Liver (tissue), 9 donors: Measurements from ENCODE around the gene LILRB2. TPM values are rescaled to one million over a fixed set of nuclear protein-coding genes. Genes with fewer than 3 reads are reported as not detected.
"Not testable (repeated sequence)": the region's sequence is repeated elsewhere in the genome, so short reads cannot be mapped to it uniquely, and the experiment has no call there.

ENCODE experiments used
- DNase-seq: peaks from one replicate; pipeline ENCODE4 v3.0.0-alpha.2; 2017; ENCODE audit warnings: low spot score
- H3K27ac ChIP-seq, 2 donors: one replicate each; pipeline ENCODE4 v1.7.0; 2013; ENCODE audit warnings: inconsistent platforms in 2 of 2, low read length in 2 of 2, control low read depth in 1 of 2, low read depth in 1 of 2, mild to moderate bottlenecking in 1 of 2
- H3K27me3 ChIP-seq, 4 donors: one replicate each; pipeline versions ENCODE4 v1.6.1 to v1.7.0; 2013; ENCODE audit warnings: low read length in 3 of 4, inconsistent platforms in 1 of 4, mild to moderate bottlenecking in 1 of 4, moderate library complexity in 1 of 4; ENCODE audit not compliant: control insufficient read depth in 4 of 4, insufficient read depth in 4 of 4
- H3K36me3 ChIP-seq, 4 donors: one replicate each; pipeline versions ENCODE4 v1.6.1 to v1.7.0; 2013; ENCODE audit warnings: low read length in 3 of 4, mild to moderate bottlenecking in 3 of 4, low read depth in 1 of 4, moderate library complexity in 1 of 4; ENCODE audit not compliant: control insufficient read depth in 4 of 4, insufficient read depth in 3 of 4
- H3K4me1 ChIP-seq, 4 donors: one replicate each; pipeline versions ENCODE4 v1.6.1 to v1.7.0; 2013; ENCODE audit warnings: low read length in 3 of 4, mild to moderate bottlenecking in 3 of 4, moderate library complexity in 1 of 4; ENCODE audit not compliant: control insufficient read depth in 4 of 4, insufficient read depth in 4 of 4
- H3K4me3 ChIP-seq, 3 donors: one replicate each; pipeline versions ENCODE4 v1.6.1 to v1.7.0; 2013; ENCODE audit warnings: low read length in 3 of 3, control low read depth in 1 of 3, low read depth in 1 of 3, mild to moderate bottlenecking in 1 of 3
- H3K9ac ChIP-seq, 2 donors: one replicate each; pipeline ENCODE4 v1.7.0; 2013; ENCODE audit warnings: low read length in 2 of 2, mild to moderate bottlenecking in 2 of 2, moderate library complexity in 2 of 2, control low read depth in 1 of 2, low read depth in 1 of 2
- H3K9me3 ChIP-seq, 4 donors: one replicate each; pipeline versions ENCODE4 v1.6.1 to v1.7.0; 2013; ENCODE audit warnings: low read length in 3 of 4; ENCODE audit not compliant: control insufficient read depth in 4 of 4
- EGR1 ChIP-seq, 2 donors: IDR thresholded peaks; 2 replicates each; pipeline ENCODE4 v1.6.1; 2016 to 2018; ENCODE audit warnings: antibody characterized with exemption in 2 of 2, low read depth in 2 of 2
- FOXA1 ChIP-seq: IDR thresholded peaks from 2 replicates; pipeline ENCODE4 v1.6.1; 2016; ENCODE audit warnings: antibody characterized with exemption
- FOXA2 ChIP-seq: IDR thresholded peaks from 2 replicates; pipeline ENCODE4 v1.6.1; 2016; ENCODE audit warnings: antibody characterized with exemption
- GABPA ChIP-seq, 2 donors: IDR thresholded peaks in 1 of 2; conservative IDR thresholded peaks in 1 of 2; 2 replicates each; pipeline ENCODE4 v1.6.1; 2016; ENCODE audit warnings: antibody characterized with exemption in 2 of 2, mild to moderate bottlenecking in 1 of 2, moderate library complexity in 1 of 2
- HNF4A ChIP-seq, 2 donors: conservative IDR thresholded peaks; 2 replicates each; pipeline ENCODE4 v1.6.1; 2016; ENCODE audit warnings: antibody characterized with exemption in 2 of 2, mild to moderate bottlenecking in 2 of 2
- HNF4G ChIP-seq: IDR thresholded peaks from 2 replicates; pipeline ENCODE4 v1.6.1; 2016; ENCODE audit warnings: antibody characterized with exemption
- JUND ChIP-seq, 2 donors: IDR thresholded peaks; 2 replicates each; pipeline ENCODE4 v1.6.1; 2016; ENCODE audit warnings: antibody characterized with exemption in 2 of 2
- NR2F2 ChIP-seq: IDR thresholded peaks from 2 replicates; pipeline ENCODE4 v1.6.1; 2016; ENCODE audit warnings: antibody characterized with exemption
- RAD21 ChIP-seq, 2 donors: IDR thresholded peaks; 2 replicates each; pipeline ENCODE4 v1.6.1; 2016; ENCODE audit warnings: antibody characterized with exemption in 2 of 2, mild to moderate bottlenecking in 2 of 2
- RXRA ChIP-seq, 2 donors: IDR thresholded peaks; 2 replicates each; pipeline ENCODE4 v1.6.1; 2017 to 2018; ENCODE audit warnings: antibody characterized with exemption in 2 of 2, mild to moderate bottlenecking in 1 of 2
- SP1 ChIP-seq: IDR thresholded peaks from 2 replicates; pipeline ENCODE4 v1.6.1; 2018; ENCODE audit warnings: antibody characterized with exemption, mild to moderate bottlenecking
- TAF1 ChIP-seq: conservative IDR thresholded peaks from 2 replicates; pipeline ENCODE4 v1.6.1; 2016; ENCODE audit warnings: antibody characterized with exemption, mild to moderate bottlenecking
- YY1 ChIP-seq: IDR thresholded peaks from 2 replicates; pipeline ENCODE4 v1.6.1; 2016; ENCODE audit warnings: antibody characterized with exemption, mild to moderate bottlenecking
- WGBS: extraction: QIAGEN DNeasy Blood & Tissue Kit; methylation state at CpG from one replicate; pipeline ENCODE4 v1.1.7; 2013; 5-methylcytosine and 5-hydroxymethylcytosine counted together
- polyA plus RNA-seq, 2 donors: library from polyadenylated mRNA; stranded (reverse) in 1 of 2; unstranded in 1 of 2; fragments of 200-250 nt in 1 of 2; fragments of >200 nt in 1 of 2; fragmentation: Nextera tagmentation in 1 of 2; extraction: Ambion mirVana in 1 of 2; gene quantifications; one replicate each; pipeline versions ENCODE4 v1.2.1 to v1.2.3, GENCODE V29; 2013 to 2015
- total RNA-seq, 2 donors: library from RNA; depleted of rRNA; stranded (reverse); fragments of >200 nt; gene quantifications; one replicate each; pipeline ENCODE4 v1.2.3, GENCODE V29; 2014
- TF ChIP-seq, protein P1 (sequence below): IDR thresholded peaks from 2 replicates; pipeline ENCODE4 v1.6.1; 2016; ENCODE audit warnings: antibody characterized with exemption
- TF ChIP-seq, protein P2 (sequence below): IDR thresholded peaks from 2 replicates; pipeline ENCODE4 v1.6.1; 2016; ENCODE audit warnings: antibody characterized with exemption
- TF ChIP-seq, protein P3 (sequence below): IDR thresholded peaks from 2 replicates; pipeline ENCODE4 v1.6.1; 2016; ENCODE audit warnings: antibody characterized with exemption
- TF ChIP-seq, protein P4 (sequence below): IDR thresholded peaks from 2 replicates; pipeline ENCODE4 v1.6.1; 2016; ENCODE audit warnings: antibody characterized with exemption, mild to moderate bottlenecking
- TF ChIP-seq, protein P5 (sequence below): fragments of 150-350 bp; IDR thresholded peaks from 2 replicates; pipeline ENCODE4 v1.5.1; 2017; ENCODE audit warnings: improper control_type of control experiment, low read depth, low read length; ENCODE audit not compliant: missing input control
- donor health status: healthy.
- donor health status: healthy.
- donor health status: healthy.
- donor health status: healthy.
- donor health status: healthy.

The LILRB2 gene
- total and polyA plus RNA-seq, 4 donors: 2.2 to 6.1 (median 5.2) TPM

DNA sequence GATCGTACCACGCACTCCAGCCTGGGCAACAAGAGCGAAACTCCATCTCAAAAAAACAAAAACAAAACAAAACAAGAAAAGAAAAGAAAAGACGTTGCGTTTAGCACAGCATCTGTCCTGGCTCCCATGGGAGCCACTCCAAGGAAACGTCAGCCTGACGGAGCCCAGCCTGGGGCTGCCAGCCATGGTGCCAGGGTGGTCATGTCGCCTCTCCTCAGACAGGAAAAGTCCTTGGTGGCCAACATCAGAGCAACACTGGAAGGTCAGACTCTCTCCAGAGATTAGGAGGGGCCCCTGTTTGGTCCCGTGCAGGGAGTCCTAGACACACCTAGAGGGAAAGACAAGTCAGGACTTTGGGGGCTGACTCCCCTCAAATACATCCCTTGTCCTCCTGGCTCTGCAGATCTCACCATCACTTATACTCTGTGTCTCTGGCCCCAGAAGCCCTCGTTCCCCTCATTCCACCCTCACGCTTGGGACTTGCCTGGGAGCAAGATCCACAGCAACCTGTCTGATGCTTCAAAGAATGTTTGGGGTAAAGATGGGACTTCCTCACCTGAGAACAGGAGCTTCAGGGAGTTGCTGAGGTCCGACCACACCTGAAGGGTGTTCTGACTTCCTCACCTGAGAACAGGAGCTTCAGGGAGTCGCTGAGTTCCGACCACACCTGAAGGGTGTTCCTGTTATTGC is 48.7 kb upstream of the LILRB2 start:
- no peak for DNase-seq
- Histone ChIP-seq H3K27me3 (peaks cover 0 to 4% (median 0%) of the 10 kb centered on the region in 4 donors), H3K27ac (no peak overlapping the region), H3K4me1 (no peaks in the 10 kb centered on the region), H3K36me3 (no peaks in the 10 kb centered on the region), H3K9ac (no peak overlapping the region), H3K4me3 (no peak overlapping the region), H3K9me3 (peaks cover 0 to 3% (median 0%) of the 10 kb centered on the region in 4 donors)
- WGBS: 78% methylated on average over 14 of the region's 14 CpGs
- TF ChIP-seq RAD21 (IDR thresholded peaks at IDR 0.05): no peak
- TF ChIP-seq EGR1 (IDR thresholded peaks at IDR 0.05; ENCODE audit: low read depth in 2 of 2): no peak
- no peak for TF ChIP-seq TAF1
- no peak for TF ChIP-seq FOXA2

DNA sequence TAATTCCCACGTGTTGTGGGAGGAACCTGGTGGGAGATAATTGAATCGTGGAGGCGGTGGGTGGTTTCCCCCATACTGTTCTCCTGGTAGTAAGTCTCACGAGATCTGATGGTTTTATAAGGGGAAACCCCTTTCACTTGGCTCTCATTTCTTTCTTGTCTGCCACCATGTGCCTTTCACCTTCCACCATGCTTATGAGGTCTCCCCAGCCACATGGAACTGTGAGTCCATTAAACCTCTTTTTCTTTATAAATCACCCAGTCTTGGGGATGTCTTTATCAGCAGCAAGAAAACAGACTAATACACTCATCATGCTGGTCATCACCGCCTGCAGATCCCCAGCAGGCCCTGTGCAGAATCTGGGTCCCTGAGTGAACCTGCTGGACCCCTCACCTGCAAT is 47.9 kb upstream of the LILRB2 start:
- H3K4me1 ChIP-seq, H3K36me3 ChIP-seq, H3K9me3 ChIP-seq, H3K9ac ChIP-seq, H3K27ac ChIP-seq, H3K4me3 ChIP-seq, H3K27me3 ChIP-seq, DNase-seq: not testable (repeated sequence)
- WGBS: 69% methylated on average over 5 of the region's 5 CpGs

DNA sequence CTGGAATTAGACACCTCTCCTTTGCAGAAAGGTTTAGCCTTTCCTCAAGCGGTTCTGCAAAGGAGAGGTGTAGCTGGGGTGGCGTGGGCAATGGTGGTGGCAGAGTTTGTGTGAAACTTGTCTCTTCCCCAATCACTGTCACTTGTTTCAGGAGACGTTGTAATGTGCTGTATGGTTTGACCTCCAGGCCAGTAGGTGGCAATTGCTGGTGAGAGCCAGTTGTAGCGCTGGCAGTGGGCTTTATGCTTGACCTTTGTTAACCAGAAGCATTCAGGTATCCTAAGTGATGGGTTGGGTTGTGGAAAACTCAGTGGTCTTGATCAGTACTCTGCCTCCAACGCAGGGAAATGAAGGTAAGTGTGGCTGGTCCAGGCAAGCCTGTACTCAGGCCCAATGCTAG is 44.7 kb upstream of the LILRB2 start:
- no peak for DNase-seq
- Histone ChIP-seq H3K27me3 (peaks cover 0 to 4% (median 0%) of the 10 kb centered on the region in 4 donors), H3K36me3 (no peaks in the 10 kb centered on the region), H3K9ac (no peak overlapping the region), H3K27ac (no peak overlapping the region), H3K4me3 (no peak overlapping the region), H3K4me1 (no peaks in the 10 kb centered on the region), H3K9me3 (peaks cover 0 to 3% (median 0%) of the 10 kb centered on the region in 4 donors)
- WGBS: 72% methylated on average over 5 of the region's 5 CpGs
- TF ChIP-seq, protein P1, sequence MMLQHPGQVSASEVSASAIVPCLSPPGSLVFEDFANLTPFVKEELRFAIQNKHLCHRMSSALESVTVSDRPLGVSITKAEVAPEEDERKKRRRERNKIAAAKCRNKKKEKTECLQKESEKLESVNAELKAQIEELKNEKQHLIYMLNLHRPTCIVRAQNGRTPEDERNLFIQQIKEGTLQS: no peak
- TF ChIP-seq, protein P2, sequence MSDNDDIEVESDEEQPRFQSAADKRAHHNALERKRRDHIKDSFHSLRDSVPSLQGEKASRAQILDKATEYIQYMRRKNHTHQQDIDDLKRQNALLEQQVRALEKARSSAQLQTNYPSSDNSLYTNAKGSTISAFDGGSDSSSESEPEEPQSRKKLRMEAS: no peak
- no peak for TF ChIP-seq FOXA1
- TF ChIP-seq JUND (IDR thresholded peaks at IDR 0.05): no peak
- TF ChIP-seq RAD21 (IDR thresholded peaks at IDR 0.05): no peak
- TF ChIP-seq, protein P3, sequence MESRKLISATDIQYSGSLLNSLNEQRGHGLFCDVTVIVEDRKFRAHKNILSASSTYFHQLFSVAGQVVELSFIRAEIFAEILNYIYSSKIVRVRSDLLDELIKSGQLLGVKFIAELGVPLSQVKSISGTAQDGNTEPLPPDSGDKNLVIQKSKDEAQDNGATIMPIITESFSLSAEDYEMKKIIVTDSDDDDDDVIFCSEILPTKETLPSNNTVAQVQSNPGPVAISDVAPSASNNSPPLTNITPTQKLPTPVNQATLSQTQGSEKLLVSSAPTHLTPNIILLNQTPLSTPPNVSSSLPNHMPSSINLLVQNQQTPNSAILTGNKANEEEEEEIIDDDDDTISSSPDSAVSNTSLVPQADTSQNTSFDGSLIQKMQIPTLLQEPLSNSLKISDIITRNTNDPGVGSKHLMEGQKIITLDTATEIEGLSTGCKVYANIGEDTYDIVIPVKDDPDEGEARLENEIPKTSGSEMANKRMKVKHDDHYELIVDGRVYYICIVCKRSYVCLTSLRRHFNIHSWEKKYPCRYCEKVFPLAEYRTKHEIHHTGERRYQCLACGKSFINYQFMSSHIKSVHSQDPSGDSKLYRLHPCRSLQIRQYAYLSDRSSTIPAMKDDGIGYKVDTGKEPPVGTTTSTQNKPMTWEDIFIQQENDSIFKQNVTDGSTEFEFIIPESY: no peak
- no peak for TF ChIP-seq TAF1
- TF ChIP-seq NR2F2: no peak
- TF ChIP-seq, protein P4, sequence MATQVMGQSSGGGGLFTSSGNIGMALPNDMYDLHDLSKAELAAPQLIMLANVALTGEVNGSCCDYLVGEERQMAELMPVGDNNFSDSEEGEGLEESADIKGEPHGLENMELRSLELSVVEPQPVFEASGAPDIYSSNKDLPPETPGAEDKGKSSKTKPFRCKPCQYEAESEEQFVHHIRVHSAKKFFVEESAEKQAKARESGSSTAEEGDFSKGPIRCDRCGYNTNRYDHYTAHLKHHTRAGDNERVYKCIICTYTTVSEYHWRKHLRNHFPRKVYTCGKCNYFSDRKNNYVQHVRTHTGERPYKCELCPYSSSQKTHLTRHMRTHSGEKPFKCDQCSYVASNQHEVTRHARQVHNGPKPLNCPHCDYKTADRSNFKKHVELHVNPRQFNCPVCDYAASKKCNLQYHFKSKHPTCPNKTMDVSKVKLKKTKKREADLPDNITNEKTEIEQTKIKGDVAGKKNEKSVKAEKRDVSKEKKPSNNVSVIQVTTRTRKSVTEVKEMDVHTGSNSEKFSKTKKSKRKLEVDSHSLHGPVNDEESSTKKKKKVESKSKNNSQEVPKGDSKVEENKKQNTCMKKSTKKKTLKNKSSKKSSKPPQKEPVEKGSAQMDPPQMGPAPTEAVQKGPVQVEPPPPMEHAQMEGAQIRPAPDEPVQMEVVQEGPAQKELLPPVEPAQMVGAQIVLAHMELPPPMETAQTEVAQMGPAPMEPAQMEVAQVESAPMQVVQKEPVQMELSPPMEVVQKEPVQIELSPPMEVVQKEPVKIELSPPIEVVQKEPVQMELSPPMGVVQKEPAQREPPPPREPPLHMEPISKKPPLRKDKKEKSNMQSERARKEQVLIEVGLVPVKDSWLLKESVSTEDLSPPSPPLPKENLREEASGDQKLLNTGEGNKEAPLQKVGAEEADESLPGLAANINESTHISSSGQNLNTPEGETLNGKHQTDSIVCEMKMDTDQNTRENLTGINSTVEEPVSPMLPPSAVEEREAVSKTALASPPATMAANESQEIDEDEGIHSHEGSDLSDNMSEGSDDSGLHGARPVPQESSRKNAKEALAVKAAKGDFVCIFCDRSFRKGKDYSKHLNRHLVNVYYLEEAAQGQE: no peak
- no peak for TF ChIP-seq HNF4A (conservative IDR thresholded peaks at IDR 0.05)
- no peak for TF ChIP-seq GABPA (IDR thresholded peaks at IDR 0.05 in 1 of 2, conservative IDR thresholded peaks at IDR 0.05 in 1 of 2)
- no peak for TF ChIP-seq FOXA2
- TF ChIP-seq, protein P5, sequence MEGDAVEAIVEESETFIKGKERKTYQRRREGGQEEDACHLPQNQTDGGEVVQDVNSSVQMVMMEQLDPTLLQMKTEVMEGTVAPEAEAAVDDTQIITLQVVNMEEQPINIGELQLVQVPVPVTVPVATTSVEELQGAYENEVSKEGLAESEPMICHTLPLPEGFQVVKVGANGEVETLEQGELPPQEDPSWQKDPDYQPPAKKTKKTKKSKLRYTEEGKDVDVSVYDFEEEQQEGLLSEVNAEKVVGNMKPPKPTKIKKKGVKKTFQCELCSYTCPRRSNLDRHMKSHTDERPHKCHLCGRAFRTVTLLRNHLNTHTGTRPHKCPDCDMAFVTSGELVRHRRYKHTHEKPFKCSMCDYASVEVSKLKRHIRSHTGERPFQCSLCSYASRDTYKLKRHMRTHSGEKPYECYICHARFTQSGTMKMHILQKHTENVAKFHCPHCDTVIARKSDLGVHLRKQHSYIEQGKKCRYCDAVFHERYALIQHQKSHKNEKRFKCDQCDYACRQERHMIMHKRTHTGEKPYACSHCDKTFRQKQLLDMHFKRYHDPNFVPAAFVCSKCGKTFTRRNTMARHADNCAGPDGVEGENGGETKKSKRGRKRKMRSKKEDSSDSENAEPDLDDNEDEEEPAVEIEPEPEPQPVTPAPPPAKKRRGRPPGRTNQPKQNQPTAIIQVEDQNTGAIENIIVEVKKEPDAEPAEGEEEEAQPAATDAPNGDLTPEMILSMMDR: no peak
- TF ChIP-seq EGR1 (IDR thresholded peaks at IDR 0.05; ENCODE audit: low read depth in 2 of 2): no peak
- TF ChIP-seq YY1: no peak
- TF ChIP-seq RXRA (IDR thresholded peaks at IDR 0.05): no peak
- no peak for TF ChIP-seq HNF4G
- TF ChIP-seq SP1: no peak
